SK-N-MC (cell line): ENCODE results near the gene GNAS.
A peak's percentile ranks its signal among the peaks of the same experiment; 100 is the strongest.

ENCODE experiments used
- DNase-seq: peaks from one replicate; pipeline ENCODE4 v3.0.0-alpha.2; 2011; ENCODE audit warnings: low read depth, low spot score
- H3K27ac ChIP-seq: fragments of 200-600 bp; sonication (generic); 2 replicates; pipeline ENCODE4 v1.5.1; 2016; ENCODE audit warnings: mixed run types
- H3K36me3 ChIP-seq: fragments of 200-600 bp; sonication (generic); 2 replicates; pipeline ENCODE4 v1.6.1; 2017; ENCODE audit warnings: antibody characterized with exemption, low read length, mixed read lengths; ENCODE audit not compliant: insufficient read depth
- H3K4me3 ChIP-seq: fragments of 200-600 bp; sonication (generic); 2 replicates; pipeline ENCODE4 v1.5.1; 2016
- H3K9ac ChIP-seq: fragments of 200-600 bp; sonication (generic); 2 replicates; pipeline ENCODE4 v1.8.0; 2017; ENCODE audit warnings: mixed run types, mixed read lengths; ENCODE audit not compliant: insufficient read length
- H3K9me3 ChIP-seq: fragments of 200-600 bp; sonication (generic); 2 replicates; pipeline ENCODE4 v1.6.1; 2017; ENCODE audit warnings: low read depth, mild to moderate bottlenecking, antibody characterized with exemption, low read length, moderate library complexity, mixed read lengths
- EZH2 ChIP-seq: fragments of 200-600 bp; sonication (generic); IDR thresholded peaks from one replicate; pipeline ENCODE4 v1.6.1; 2017; ENCODE audit warnings: antibody characterized with exemption
- FOXP2 ChIP-seq: optimal IDR thresholded peaks from 2 replicates; pipeline ENCODE3; 2011; ENCODE audit warnings: mild to moderate bottlenecking, moderate library complexity; ENCODE audit not compliant: insufficient read depth; ENCODE audit errors: extremely low read length, control extremely low read depth
- POLR2AphosphoS5 ChIP-seq: IDR thresholded peaks from 2 replicates; pipeline ENCODE4 v1.6.1; 2012; ENCODE audit warnings: mild to moderate bottlenecking, low read depth, low read length, borderline replicate concordance

GNAS gene

DNA sequence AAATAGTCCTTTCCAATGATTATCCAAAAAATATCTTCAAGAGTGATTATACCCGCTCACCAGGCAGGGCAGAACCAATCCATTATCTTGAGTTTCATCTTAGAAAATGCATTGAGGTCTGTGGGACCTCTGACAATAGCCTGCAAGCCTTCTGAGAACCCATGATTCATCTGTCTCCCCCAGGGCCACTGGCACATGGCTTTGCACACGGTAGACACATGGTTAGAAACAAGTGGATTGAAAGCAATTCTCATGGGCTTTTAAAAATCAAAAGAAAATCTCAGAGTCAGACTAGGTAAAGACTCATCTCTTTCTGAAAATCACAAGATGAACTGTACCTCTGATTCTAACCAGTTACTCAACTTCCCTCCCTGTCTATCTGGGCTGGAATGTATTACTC lies 17.3 kb upstream of the GNAS start:
- H3K9ac ChIP-seq, result no peak overlapping the region
- no peak for DNase-seq
- no peaks in the 10 kb centered on the region for H3K9me3 ChIP-seq
- H3K27ac ChIP-seq, result no peak overlapping the region
- H3K4me3 ChIP-seq, result no peak overlapping the region
- no peaks in the 10 kb centered on the region; the same call in 1 of the 2 replicates for H3K36me3 ChIP-seq
- no peak for TF ChIP-seq FOXP2
- no peak for TF ChIP-seq POLR2AphosphoS5
- TF ChIP-seq EZH2, result no peak

DNA sequence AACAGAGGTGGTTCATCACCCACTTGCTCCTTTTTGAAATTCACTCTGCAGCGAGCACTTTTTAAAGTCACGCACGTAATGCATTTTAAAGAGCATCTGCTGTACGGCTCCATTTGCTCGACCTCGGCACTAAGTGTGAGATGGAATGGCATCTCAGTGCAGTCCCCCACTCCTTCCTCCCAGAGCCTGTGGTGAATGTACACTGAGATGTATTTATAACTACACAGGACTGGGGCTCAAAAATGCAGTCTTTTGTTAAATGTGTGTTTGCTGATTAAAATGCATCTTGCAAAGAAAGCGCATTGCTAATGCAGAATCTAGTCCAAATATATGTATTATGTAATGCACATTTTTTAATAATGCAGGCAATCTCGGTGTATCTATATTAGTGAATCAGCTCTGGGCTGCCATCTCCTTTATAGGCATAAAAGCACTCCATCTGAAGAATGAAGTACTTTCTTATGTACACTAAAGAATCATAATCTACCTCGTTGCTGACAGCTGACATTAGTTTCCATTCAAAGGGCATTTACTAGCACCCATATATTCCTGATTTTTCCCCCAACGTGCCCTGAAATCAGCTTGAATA lies 15.8 kb upstream of the GNAS start:
- no peak for DNase-seq
- TF ChIP-seq FOXP2, result no peak
- no peak for TF ChIP-seq POLR2AphosphoS5
- no peak for TF ChIP-seq EZH2
- H3K36me3 ChIP-seq, result no peaks in the 10 kb centered on the region; the same call in 1 of the 2 replicates
- H3K9ac ChIP-seq, result no peak overlapping the region
- no peak overlapping the region for H3K27ac ChIP-seq
- no peak overlapping the region for H3K4me3 ChIP-seq
- no peaks in the 10 kb centered on the region for H3K9me3 ChIP-seq

- Histone ChIP-seq H3K36me3 (no peaks in the 10 kb centered on the region; the same call in 1 of the 2 replicates), H3K9me3 (no peaks in the 10 kb centered on the region), H3K9ac (no peak overlapping the region), H3K27ac (no peak overlapping the region), H3K4me3 (no peak overlapping the region)
- TF ChIP-seq FOXP2 (no peak), EZH2 (no peak), POLR2AphosphoS5 (no peak)
- no peak for DNase-seq
Measured at GRCh38 chr20:58837717-58838116, 14.8 kb upstream of the GNAS start.

- Histone ChIP-seq H3K9me3 (no peaks in the 10 kb centered on the region), H3K27ac (no peak overlapping the region), H3K4me3 (no peak overlapping the region), H3K36me3 (no peaks in the 10 kb centered on the region; the same call in 1 of the 2 replicates), H3K9ac (no peak overlapping the region)
- TF ChIP-seq POLR2AphosphoS5, result no peak
- no peak for TF ChIP-seq FOXP2
- TF ChIP-seq EZH2, result no peak
- no peak for DNase-seq
Measured at GRCh38 chr20:58838174-58838573, 14.3 kb upstream of the GNAS start.

- H3K9ac ChIP-seq, result no peak overlapping the region
- H3K27ac ChIP-seq, result no peak overlapping the region
- no peak for DNase-seq
- no peaks in the 10 kb centered on the region for H3K9me3 ChIP-seq
- H3K36me3 ChIP-seq, result no peaks in the 10 kb centered on the region; the same call in 1 of the 2 replicates
- TF ChIP-seq FOXP2 (no peak), POLR2AphosphoS5 (no peak), EZH2 (no peak)
- H3K4me3 ChIP-seq, result peak overlapping the region; percentile 64
Measured at GRCh38 chr20:58839474-58839874, 13.0 kb upstream of the GNAS start.

DNA sequence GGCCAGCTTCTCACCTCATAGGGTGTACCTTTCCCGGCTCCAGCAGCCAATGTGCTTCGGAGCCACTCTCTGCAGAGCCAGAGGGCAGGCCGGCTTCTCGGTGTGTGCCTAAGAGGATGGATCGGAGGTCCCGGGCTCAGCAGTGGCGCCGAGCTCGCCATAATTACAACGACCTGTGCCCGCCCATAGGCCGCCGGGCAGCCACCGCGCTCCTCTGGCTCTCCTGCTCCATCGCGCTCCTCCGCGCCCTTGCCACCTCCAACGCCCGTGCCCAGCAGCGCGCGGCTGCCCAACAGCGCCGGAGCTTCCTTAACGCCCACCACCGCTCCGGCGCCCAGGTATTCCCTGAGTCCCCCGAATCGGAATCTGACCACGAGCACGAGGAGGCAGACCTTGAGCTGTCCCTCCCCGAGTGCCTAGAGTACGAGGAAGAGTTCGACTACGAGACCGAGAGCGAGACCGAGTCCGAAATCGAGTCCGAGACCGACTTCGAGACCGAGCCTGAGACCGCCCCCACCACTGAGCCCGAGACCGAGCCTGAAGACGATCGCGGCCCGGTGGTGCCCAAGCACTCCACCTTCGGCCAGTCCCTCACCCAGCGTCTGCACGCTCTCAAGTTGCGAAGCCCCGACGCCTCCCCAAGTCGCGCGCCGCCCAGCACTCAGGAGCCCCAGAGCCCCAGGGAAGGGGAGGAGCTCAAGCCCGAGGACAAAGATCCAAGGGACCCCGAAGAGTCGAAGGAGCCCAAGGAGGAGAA lies 12.3 kb upstream of the GNAS start:
- no peak for DNase-seq
- Histone ChIP-seq H3K9me3 (no peaks in the 10 kb centered on the region), H3K36me3 (no peaks in the 10 kb centered on the region), H3K4me3 (peak overlapping the region; percentile 64), H3K9ac (no peak overlapping the region), H3K27ac (no peak overlapping the region)
- TF ChIP-seq EZH2 (no peak), FOXP2 (no peak), POLR2AphosphoS5 (no peak)

- Histone ChIP-seq H3K4me3 (no peak overlapping the region), H3K27ac (no peak overlapping the region), H3K9me3 (no peaks in the 10 kb centered on the region), H3K9ac (no peak overlapping the region), H3K36me3 (no peaks in the 10 kb centered on the region)
- DNase-seq, result no peak
- TF ChIP-seq FOXP2 (no peak), EZH2 (no peak), POLR2AphosphoS5 (no peak)
Measured at GRCh38 chr20:58840816-58841538, 11.5 kb upstream of the GNAS start.
